ENCODE results near the gene ATP9A.

Gene ATP9A

DNA sequence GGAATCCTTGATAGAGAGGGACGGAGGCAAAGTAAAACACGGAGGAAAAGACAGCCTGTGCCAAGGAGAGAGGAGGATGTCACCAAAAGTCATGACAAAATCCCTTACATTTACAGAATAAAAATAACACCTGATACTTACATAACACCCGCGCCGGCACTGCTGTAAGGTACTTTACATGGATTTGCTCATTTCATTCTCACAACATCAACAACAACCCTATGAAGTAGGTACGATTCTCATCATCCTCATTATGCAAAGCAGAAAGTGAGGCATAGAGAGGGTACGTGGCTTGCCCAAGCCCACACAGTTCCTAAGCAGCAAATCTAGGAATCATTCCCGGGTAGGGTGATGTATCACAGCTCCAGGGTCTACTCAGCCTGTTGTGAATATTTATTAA is 158.1 kb downstream of the ATP9A start:
- no peak for DNase-seq (ENCODE audit: extremely low read depth in 1 of 2, low read depth in 1 of 2)

DNA sequence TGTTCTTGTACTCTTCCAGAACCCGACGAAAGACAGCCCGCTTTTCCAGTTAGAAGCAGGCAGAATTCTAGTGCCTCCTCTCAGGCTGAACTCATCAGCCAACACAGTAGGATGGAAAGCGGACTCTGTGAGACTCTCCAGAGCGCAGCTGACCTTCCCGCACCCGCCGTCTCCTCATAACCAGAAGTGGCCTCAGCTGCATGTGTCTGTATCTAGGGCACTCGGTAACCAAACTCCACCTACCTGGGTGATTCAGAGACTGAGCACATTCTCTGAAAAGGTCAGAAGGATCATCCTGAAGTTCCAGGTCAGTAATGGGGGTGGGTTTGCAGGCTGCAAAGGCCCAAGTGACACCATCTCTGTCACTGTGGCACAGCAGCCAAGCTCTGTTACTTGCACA is 158.9 kb downstream of the ATP9A start:
- DNase-seq (ENCODE audit: extremely low read depth in 1 of 2, low read depth in 1 of 2): no peak

DNA sequence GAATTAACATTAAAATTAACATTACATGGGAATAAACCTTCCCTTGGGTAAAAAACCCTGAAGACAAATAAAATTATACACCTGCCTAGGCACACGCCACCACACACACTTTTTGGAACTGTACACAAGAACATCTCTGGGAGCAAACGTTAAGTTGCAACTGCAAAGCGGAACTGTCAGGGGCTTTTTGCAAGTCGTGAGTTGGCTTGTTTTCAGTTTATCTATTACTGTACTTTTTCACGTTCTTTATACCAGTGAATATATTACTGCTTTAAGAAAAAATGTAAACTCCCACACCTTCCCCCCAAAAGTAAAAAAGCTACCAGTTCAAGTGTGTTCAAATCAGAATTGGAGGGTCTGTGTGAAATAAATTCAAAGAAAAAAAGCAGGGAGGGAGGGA is 160.1 kb downstream of the ATP9A start:
- DNase-seq (ENCODE audit: extremely low read depth in 1 of 2, low read depth in 1 of 2): no peak

DNA sequence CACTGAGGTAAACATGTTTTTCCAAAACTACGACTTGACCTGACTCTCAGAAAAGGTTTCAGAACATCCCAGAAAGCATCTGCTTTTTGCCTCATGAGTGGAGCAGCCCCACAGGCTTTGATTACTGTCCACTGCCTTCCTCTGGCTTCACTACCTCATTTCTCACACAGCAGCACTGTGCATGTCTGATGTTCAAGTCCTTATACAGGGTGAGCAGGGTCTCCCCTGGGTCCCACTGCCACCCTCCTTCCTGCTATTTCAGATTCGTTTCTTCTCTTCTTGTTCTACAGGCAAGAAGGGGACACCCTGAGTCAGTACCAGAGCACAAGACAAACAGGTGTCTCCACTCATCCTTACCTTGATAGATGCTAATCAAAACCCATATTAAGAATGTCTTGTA is 161.0 kb downstream of the ATP9A start:
- DNase-seq (ENCODE audit: extremely low read depth in 1 of 2, low read depth in 1 of 2): no peak

DNA sequence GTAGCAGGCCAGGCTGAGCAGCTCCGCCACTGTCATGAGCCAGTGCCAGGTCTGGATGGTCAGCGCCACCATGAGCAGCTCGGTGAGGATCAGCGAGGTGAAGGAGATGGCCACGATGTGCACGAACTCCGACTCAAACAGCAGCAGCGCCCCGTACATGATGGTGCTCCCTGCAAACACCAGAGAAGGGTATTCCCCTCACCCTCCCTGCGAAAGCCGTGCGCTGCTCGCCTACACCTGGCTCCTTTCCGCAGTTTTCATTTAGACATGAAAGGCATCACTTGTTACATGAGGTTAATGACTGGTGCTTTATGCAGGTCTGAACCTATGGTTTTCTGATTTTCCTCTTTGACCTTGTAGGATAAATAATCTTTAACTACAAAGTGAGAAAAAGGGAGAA is 163.3 kb downstream of the ATP9A start:
- no peak for DNase-seq (ENCODE audit: extremely low read depth in 1 of 2, low read depth in 1 of 2)

DNA sequence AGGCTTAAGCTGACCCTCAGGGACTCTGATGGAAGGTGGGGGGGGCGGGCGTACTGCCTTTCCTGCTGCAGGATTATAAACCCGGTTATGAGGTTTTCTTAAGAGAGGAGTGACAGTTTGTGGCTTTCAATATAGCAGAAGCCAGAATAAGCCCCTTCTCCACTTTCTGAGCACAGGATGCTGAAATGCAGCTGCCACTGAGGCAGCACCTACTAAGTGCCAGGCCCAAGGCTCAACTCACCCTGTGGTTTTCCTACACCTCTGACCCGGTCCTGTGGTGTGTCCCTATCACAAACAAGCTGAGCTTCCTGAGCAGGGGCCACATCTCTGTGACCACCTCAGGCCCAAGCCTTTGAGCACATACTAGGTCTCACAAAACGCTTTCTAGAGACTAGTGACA is 166.1 kb downstream of the ATP9A start:
- DNase-seq (ENCODE audit: extremely low read depth in 1 of 2, low read depth in 1 of 2): no peak

DNA sequence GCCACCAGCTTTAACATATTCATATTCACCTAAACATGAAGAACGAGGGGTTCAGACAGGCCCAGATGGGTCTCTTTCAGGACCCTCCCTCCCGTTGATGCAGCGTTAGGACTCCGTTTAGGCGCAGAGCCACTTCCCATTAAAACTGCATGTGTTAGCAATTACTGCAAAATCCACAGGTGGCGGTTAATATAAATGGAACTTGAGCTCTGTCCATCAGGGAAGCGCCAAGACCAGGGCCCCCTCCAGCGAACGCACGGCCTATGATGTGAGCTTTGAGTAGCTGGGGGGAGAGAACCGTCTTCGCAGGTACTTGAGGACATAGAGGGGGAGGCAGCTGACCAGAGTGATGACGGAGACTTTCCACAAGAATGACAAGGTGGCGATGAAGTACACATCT is 167.2 kb downstream of the ATP9A start:
- DNase-seq (ENCODE audit: extremely low read depth in 1 of 2, low read depth in 1 of 2): no peak

DNA sequence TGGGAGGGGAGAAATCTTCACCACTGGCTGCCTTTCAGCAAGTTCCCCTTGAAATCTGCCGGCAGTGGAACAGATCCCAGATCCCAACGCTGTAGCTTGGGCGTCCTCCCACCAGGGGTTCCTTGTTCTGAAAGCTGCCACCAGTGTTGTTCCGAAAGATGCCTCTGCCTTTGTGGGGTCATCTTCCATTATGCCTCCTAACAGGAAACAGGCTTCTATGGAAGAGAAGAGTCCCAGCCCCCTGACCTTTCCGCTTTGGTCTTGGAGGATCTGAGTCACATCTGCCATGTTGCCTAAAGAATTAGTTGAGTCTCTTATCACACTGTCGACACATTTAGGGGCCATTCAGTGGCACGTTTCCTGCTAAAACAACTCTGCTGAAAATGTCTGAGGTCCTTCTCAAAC is 168.2 kb downstream of the ATP9A start:
- no peak for DNase-seq (ENCODE audit: extremely low read depth in 1 of 2, low read depth in 1 of 2)

DNA sequence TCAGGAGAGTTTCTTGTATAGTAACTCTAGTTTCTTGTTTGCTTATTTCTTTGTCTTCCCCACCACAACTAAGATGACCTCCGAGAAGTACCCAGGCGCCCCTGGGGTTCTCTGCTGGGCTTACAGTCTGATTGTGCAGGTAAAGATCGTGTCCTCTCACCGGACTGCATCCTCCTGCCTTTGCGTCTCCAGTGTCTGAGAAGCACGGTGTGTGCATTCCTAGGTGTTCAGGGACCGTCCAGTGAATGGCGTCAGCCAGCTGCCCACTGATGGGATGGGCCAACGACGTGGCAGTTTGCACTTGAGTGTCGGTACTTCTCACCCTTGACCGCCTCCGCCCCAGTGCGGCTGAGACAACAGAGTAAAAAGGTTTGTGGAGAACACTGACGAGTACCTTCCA is 169.6 kb downstream of the ATP9A start:
- no peak for DNase-seq (ENCODE audit: extremely low read depth in 1 of 2, low read depth in 1 of 2)

DNA sequence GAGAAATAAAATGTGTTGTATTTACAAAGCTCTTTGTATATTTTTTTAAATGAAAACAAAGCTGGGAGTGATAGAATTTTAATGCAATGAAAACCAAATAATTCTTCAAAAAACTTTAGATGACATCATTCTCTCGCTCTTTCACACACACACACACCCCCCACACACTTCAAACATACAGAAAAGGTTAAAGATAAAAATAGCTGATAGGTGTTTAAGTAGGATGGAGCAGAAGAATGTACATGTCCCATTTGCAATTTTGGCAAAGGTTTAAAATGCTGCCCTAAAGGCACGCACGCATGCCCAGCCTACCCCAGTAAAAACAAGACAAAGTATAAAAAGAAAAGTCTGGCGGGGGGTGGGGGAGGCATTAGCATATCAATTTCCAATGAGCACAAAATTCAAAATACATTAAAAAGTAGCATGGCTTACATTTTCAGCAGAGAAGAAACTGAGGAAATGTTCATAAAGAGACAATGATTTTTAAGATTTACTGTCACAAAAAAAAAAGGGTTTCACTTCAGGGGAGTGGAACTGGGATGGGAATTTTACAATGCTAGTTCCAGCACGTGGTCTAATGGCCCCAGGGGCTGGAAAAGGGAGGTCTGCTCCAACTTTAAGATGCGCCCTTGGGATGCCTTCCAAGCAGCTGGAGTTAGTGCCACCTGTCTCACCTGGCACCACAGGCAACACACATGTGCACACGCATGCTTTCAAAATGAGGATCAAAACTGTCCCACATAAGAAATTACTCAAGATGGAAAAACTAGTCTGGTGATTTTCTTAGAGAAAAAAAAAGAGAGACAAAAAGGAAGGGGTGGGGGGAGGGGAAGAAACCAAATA is 170.6 kb downstream of the ATP9A start:
- no peak for DNase-seq (ENCODE audit: extremely low read depth in 1 of 2, low read depth in 1 of 2)

DNA sequence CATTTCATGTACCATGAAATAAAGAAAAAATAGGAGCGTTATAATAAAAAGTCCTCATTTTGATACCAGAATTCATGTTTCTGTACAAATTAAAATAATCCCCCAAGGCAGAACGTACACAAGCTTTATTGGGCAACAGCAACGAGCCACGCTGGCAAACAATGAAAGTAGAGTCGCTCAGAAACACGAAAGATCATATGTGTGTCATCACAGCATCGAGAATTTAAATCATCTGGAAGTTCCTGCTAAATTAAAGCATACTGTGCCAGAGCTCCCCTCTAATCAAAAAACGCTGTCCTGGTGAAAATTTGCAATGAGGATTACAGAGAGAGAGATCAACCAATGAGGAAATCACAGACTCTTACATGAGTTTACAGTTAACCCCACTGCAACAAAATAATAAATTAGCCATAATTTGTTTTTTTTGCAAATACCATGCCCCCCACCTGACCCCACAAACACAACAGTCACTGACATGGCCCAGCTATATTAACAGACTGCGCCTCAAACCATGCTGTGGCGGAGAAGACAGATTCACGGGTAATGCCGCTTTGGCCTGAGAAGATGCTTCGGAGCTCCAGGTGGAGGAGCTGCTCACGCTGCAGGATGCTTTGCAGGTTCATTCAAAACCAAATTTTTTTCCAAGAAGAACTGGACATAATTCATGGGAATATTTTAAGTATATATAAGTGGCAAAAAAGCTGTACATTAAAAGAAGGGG is 171.4 kb downstream of the ATP9A start:
- no peak for DNase-seq (ENCODE audit: extremely low read depth in 1 of 2, low read depth in 1 of 2)

DNA sequence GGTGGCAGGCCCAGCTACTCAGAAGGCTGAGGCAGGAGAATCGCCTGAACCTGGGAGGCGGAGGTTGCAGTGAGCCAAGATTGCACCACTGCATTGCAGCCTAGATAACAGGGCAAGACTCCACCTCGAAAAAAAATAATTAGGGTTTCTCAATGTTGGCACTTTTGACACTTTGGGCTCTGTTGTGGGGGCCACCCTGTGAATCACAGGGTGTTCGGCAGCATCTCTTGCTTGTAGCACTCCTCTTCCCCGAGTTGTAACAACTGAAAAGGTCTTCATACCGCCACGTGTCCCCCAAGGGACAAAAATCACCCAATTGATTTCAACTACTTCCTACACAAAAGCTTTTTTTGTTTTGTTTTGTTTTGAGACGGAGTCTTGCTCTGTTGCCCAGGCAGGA is 172.4 kb downstream of the ATP9A start:
- DNase-seq (ENCODE audit: extremely low read depth in 1 of 2, low read depth in 1 of 2): no peak

DNA sequence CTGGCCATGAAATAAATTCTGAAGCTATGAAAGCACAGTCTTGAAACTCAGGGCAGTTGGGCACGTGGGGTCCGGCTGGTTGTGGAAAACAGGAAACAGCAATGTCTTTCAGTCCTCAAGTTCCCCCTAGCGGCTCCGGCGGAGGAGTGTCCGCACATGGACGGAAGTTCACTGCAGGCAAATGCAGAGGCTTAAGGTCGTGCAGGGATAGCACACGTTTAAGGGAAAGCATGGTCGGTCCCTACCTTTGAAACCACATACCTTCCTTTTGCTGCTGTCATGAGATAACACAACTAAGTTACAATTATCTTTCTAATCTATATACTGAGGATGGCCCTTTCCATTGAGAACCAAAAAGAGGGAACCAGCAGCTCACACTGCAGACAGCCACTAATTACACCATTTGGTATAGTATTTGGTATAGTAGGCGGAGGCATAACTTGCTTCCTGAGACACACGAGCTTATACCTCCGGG is 173.1 kb downstream of the ATP9A start:
- DNase-seq (ENCODE audit: extremely low read depth in 1 of 2, low read depth in 1 of 2): peak; percentile 61 to 77

DNA sequence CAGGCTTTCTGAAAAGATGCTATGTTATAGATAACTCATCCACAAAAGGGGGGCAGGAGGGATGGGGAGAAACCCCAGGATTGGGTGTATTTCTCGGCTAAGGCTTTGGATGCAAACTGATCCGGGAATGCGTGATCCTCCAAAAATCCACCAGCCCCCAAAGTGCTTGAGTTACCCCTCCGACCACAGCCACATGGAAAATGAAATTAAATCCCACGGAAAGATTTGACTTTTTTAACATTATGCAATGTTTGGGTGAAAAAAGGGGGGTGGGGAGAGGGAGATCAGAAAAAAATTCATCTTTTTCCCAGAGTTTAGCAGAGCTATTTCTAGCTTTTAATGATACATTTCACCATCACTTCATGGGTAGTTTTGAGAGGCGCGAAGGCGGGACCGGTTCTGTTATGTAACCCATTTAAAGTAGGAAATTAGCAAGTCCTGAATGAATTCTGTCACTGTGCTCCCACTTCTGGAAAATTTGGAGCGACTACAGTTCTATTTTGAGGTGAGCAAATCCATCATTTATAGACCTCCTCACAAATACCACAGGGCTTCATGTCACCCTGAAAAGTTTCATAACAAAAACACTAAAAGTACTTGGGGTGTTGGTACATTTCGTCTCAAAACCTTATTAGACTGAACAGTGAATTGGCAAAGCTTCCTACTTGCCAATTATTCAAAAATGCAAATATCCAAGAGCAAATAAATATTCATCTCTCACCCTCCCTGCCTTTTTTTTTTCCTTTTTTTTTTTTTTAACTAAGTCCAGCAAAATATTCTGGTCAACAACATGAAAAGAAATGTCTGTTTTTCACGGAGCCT is 173.7 kb downstream of the ATP9A start:
- no peak for DNase-seq (ENCODE audit: extremely low read depth in 1 of 2, low read depth in 1 of 2)

DNA sequence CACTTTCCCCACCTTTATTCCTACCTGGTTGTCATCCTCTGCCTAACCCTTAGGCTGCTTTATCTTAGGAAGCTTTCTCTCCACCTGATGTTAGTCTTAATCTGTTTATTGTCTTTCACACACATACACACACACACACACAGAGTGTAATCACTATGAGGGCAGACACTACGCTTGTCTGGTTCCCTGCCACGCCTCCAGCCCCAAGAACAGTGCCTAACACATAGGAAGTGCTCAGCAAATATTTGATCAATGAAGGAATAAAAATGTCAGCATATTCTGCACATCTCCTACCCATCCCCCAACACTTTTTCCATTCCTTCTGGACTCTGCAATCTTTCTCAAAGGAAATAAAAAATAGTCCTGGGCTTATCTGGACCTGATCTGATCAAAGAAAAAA is 174.6 kb downstream of the ATP9A start:
- DNase-seq (ENCODE audit: extremely low read depth in 1 of 2, low read depth in 1 of 2): no peak

DNA sequence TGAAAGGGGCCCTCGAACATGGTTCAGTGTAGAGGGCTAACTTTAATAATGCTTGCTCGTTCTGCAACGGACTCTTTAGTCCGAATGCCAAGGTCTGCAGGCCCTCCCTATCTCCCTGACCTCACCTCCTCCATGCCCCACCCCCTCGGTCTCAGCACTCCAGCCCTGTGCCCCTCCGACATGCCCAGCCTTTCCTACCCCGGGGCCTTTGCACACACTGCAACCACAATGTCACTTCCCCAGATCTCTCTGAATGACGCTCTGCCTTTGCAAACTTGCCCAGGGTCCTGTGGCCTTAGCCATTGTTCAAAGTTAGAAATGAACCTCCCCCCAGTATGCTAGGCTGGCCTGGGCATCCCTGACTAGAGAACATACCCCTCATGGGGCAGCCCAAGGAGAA is 175.6 kb downstream of the ATP9A start:
- no peak for DNase-seq (ENCODE audit: extremely low read depth in 1 of 2, low read depth in 1 of 2)

DNA sequence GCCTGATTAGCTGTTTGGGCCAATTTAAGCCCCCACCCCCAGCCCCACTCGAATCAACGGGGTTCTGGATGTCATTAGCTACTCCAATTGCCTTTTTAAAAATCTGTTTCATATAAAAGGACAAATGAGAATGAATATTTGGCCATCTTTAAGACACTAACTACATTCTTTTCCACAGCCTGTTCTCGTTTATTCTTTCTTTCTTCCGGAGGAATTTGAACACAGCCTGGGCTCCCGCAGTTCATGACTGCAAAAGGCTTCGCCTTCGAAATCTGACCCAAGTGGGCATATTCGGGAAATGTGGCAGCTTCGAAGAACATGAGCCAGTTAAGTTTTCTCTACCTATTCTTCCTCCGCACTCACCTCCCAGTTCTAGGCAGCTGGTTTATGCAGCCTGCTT is 176.3 kb downstream of the ATP9A start:
- no peak for DNase-seq (ENCODE audit: extremely low read depth in 1 of 2, low read depth in 1 of 2)

DNA sequence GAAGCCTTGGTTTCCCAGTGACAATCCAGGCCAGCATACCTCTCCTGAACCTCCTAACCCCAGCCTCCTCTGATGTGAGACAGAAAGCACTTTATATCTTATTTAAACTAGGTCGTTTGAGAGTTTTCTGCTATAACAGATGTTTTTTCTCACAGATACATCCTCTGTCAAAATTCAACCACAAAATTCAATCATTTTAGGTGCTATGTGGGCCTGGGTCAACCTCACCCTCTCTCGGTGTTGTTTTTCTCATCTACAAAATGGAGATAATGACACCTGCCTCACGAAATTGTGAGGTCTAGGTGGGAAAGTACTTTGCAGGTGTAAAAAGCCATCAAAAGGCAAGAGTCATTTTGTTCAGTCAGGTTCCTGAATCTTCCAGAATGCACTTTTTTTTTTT is 179.4 kb downstream of the ATP9A start:
- no peak for DNase-seq (ENCODE audit: extremely low read depth in 1 of 2, low read depth in 1 of 2)

DNA sequence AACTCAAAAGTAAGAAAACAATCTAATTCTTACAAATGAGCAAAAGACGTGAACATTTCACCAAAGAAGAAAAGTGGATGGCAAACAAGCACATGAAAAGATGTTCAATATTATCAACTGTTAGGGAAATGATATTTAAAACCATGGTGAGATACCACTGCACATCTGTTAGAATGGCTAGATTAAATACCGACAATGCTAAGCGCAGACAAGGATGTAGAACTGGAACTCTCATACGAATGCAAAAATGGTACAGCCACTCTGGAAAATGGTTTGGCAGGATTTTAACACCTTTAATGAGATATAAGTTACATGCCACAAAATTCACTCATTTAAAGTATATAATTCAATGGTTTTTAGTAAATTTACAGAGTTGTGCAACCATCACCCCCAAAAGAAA is 181.0 kb downstream of the ATP9A start:
- DNase-seq (ENCODE audit: extremely low read depth in 1 of 2, low read depth in 1 of 2): no peak

DNA sequence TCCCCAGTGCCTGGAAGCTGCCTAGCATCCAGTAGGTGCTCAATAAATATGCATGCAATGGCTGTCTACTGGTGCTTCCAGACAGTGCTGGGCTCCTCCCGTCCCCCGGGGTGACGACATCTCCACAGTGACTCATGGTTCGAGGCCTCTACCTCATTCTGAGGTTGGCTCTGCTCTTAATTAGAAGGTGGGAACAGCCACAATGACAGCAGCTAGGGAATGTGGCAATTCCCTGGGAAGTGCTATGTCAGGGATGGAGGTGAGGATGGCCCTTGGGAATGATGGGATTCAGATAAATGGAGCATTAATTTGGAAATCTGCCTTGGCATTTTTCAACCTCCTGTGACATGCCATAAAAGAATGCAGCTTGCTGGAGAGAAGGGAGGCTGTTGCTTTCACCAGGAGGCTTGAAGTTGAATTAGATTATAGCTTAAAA is 182.2 kb downstream of the ATP9A start:
- no peak for DNase-seq (ENCODE audit: extremely low read depth in 1 of 2, low read depth in 1 of 2)

DNA sequence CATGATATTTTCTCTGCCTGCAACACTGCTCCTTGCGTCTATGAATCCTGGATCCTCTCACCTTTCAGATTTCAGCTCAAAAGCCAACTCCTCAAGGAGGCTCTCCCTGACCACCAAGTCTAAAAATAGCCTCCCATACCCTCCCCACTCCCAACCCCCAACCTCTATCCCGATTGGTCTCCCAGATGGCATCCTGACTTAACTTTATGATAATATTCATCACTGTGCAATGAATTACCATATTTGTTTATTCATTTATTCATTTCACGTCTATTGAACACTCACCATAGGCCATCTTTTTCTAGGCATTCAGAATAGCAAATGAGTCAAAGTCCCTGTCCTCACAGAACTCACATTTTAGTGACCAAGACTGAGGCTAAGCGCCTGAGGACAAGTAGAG is 183.0 kb downstream of the ATP9A start:
- no peak for DNase-seq (ENCODE audit: extremely low read depth in 1 of 2, low read depth in 1 of 2)
